ENCODE data around the gene SPOCK3.

DNA sequence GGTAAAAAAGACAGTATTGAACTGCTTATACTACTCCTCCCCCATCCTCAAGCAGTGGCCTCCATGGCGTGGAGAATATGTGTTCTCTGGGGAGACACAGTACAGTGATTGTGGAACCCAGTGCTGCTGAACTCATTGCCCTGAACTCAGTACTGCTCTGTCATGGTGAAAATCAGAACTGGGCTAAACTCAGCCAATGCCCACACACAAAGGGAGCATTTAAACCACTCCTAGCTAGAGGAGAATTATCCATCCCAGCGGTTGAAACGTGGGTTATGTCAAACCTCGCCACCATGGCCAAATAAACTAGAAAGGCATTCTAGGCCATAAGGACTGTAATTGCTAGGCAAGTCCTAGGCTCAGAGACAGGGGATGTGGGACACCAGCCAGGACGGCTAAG, 131.8 kb downstream of the SPOCK3 start:
- no peak for TF ChIP-seq CTCF (IDR thresholded peaks at IDR 0.05)
- TF ChIP-seq POLR2A (IDR thresholded peaks at IDR 0.05) = no peak
